IPS-18c (cell line): ENCODE data around the gene CCDC192.
"Not testable (repeated sequence)": the region's sequence is repeated elsewhere in the genome, so short reads cannot be mapped to it uniquely, and the experiment has no call there.

Source experiments
- H3K4me3 ChIP-seq: 2 replicates; pipeline ENCODE4 v1.7.0; 2013; ENCODE audit warnings: low read depth, mild to moderate bottlenecking, low read length, moderate library complexity; ENCODE audit not compliant: insufficient read depth
- H3K9me3 ChIP-seq: one replicate; pipeline ENCODE4 v1.6.1; 2013; ENCODE audit warnings: mild to moderate bottlenecking, low read length, moderate library complexity; ENCODE audit not compliant: control insufficient read depth, insufficient read depth

CCDC192 gene

GRCh38 chr5:127785098-127785927 is 82.1 kb downstream of the CCDC192 start:
- Histone ChIP-seq H3K4me3 (no peak overlapping the region), H3K9me3 (no peaks in the 10 kb centered on the region)

DNA sequence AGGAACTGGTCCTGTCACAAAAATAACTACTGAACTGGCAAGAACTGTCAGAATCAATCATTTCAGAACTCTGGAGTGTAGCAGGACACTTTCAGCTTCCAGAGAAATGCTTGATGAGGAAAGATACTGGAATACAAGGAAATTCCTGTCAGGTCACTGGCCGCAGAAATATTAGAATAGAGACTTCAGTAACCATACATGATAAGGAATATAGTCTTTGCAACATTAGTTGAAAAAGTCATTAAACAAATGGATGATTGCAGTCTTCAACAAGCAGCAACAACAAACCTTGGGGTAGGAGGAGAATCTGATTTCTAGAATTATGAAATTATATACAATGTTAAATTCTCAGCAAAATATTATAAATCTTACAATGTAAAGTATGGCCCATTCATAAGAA is 88.2 kb downstream of the CCDC192 start:
- no peak overlapping the region for H3K4me3 ChIP-seq
- no peaks in the 10 kb centered on the region for H3K9me3 ChIP-seq

DNA sequence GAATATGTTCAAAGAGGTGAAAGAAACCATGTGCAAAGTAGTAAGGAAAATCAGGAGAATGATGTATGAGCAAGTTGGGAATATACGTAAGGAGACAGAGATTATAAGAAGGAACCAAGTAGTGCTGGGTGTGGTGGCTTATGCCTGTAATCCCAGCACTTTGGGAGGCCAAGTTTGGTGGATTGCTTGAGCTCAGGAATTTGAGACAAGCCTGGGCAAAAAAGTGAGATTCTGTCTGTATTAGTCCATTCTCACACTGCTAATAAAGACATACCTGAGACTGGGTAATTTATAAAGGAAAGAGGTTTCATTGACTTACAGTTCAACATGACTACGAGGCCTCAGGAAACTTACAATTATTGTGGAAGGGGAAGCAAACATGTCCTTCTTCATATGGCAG is 88.7 kb downstream of the CCDC192 start:
- not testable (repeated sequence) for H3K4me3 ChIP-seq

GRCh38 chr5:127793052-127793451 is 89.9 kb downstream of the CCDC192 start:
- H3K4me3 ChIP-seq = no peak overlapping the region
- no peaks in the 10 kb centered on the region for H3K9me3 ChIP-seq

More for the DNA sequence above, 88.7 kb downstream of the CCDC192 start:
- H3K9me3 ChIP-seq = not testable (repeated sequence)

DNA sequence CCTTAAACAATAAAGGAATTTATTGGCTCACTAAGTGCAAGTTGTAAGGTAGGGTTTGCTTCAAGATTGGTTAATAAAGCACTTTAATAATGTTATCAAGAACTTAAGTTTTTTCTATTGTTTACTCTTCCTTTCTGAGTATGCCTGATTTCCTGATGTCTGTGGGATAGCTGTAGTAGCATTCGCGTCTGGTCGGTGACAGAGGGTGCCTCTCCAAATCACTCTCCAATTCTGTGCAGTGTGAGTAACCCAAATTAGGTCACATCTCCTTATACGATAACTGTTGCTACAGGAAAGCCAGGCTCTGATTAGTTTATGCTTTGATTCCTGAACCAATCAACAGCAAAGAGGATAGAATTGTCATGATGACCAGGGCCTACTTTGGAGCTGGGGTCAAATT is 90.7 kb downstream of the CCDC192 start:
- Histone ChIP-seq H3K9me3 (no peaks in the 10 kb centered on the region), H3K4me3 (no peak overlapping the region)

DNA sequence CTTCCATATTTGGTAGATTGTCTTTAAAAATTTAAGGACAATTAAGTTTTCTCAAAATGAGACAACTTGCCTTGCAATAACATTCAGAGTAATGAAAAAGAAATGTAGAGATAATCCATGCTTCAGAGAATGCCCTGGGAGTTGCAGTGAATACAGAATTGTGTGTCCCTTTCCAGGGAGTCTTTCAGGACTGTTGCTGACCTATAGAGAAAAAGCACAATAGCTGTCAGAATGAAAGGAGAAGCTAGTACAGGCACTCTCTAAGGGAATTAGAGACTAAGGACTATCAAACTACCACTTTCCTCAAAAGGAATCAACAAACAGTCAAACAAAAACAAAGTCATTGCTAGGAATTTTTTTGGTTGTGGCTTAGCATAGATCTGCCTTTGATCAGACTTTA is 93.0 kb downstream of the CCDC192 start:
- no peak overlapping the region for H3K4me3 ChIP-seq

DNA sequence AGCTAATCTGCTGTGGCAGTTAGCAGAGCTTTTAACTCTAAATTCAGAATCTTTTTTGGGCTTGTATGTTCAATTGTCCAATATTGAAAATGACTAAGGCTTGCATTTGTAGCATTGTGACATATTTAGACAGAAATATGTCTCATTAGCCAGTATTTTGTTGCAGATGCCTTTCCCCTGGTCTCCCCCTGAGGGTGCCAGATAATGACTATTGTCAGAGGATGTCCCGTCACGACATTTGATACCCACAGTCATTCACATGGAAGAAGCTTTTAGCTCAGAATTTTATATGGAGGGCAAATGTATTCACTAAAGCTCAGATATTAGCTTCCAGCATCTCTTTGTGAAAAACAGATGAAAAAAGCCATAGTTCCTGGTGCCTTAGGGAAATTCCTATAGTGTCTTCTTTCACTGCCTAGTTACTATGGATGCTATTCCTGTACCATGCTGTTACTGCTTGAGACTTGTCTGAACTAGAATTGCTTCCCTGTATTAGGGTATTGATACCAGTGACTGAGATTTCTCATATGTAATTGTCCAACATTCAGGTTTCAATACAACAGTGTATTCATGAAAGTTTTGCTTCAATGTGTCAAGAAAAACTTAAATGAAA is 96.2 kb downstream of the CCDC192 start:
- H3K9me3 ChIP-seq = no peaks in the 10 kb centered on the region
- H3K4me3 ChIP-seq = no peak overlapping the region

More for the DNA sequence above, 93.0 kb downstream of the CCDC192 start:
- no peaks in the 10 kb centered on the region for H3K9me3 ChIP-seq

DNA sequence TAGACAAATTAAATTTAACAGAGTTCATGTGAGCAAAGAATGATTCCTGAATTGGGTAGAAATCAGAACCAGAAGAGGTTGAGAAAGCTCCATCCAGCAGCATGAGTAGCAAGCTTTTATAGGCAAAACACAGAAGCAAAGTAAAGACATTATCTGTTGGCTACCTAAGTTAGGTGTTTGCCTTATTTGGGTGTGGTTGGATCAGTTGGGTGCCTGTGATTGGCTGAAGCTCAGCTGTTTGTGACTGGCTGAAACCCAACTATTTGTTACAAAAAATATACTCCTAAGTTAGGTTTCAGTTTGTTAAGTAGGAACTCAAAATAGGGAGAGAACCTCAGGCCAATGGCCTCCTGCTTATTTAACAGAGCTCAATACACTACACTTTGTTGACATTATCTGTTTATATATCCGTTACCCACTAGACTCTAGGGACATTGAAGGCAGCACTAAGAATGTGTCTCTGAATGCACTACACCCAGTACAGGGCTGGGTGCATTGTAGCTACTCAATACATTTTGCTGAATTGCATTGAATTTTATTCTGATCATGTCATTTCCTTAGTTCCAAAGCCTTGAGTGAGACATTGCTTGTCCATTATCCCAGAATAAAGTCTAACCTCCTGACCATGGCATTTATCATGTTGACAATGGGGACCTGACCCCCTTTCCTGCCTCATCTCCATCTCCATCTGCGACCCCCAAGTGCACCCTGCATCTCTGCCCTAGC is 98.7 kb downstream of the CCDC192 start:
- no peak overlapping the region for H3K4me3 ChIP-seq
- no peaks in the 10 kb centered on the region for H3K9me3 ChIP-seq

DNA sequence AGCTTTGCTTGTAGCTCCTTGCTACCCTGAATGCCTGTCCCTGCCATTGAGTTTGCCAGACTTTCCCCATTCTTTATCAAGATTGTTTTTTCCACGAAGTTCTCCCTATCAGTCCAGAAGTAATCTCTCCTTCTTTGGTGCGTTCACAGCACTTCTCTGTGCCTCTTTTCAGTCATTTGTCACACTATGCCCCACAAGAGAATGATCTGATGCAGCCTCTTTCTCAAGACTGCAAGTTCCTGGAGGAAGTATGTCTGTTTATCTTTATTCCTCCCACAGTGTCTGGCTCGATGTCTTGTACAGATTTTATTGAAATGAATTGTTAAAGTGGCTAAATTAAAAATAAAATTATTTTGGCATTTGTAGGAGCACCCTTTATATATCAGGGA is 99.3 kb downstream of the CCDC192 start:
- H3K9me3 ChIP-seq = no peaks in the 10 kb centered on the region
- no peak overlapping the region for H3K4me3 ChIP-seq

- no peaks in the 10 kb centered on the region for H3K9me3 ChIP-seq
- H3K4me3 ChIP-seq = no peak overlapping the region
Measured at GRCh38 chr5:127804886-127805426, 101.8 kb downstream of the CCDC192 start.

DNA sequence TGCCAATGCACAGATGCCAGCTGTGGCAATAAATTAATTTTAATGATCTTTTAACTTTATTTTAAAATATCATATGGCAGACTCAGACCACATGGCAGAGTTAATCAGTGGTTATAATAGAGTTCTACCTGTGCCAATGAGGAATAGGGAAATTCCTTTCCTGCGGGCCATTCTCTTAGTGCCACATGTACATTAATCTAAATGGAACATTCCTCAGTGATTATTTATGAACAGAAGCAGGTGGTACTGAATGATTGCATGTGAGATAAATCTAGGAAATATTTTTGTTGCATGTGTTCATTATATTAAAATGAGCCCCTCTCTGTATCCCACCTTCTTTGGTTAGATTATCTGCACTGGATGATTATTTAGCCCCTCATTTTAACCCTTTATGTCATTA is 102.3 kb downstream of the CCDC192 start:
- Histone ChIP-seq H3K4me3 (no peak overlapping the region), H3K9me3 (no peaks in the 10 kb centered on the region)

DNA sequence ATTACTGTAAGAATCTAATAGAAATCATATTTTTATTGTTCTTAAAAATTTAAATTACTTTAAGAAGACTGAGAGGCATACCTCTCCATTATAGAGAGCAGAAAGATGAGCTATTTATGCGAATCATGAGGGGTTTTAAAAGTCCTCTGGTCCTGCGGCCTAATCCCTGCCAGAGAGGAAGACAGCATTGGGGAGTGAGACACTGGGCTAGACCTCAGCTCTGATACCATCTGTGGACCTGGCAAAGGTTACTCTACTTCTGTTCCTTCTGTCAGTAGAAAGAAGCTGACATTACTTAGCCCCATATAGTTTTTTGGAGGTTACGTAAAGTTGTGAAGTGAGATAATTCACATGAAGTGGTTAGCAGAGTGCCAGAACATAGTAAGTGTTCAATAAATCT is 103.6 kb downstream of the CCDC192 start:
- H3K9me3 ChIP-seq = no peaks in the 10 kb centered on the region

GRCh38 chr5:127809533-127809932 is 106.3 kb downstream of the CCDC192 start:
- Histone ChIP-seq H3K9me3 (no peaks in the 10 kb centered on the region), H3K4me3 (no peak overlapping the region)

More for the DNA sequence above, 103.6 kb downstream of the CCDC192 start:
- H3K4me3 ChIP-seq = no peak overlapping the region

- Histone ChIP-seq H3K4me3 (no peak overlapping the region), H3K9me3 (no peaks in the 10 kb centered on the region)
Measured at GRCh38 chr5:127810017-127810416, 106.8 kb downstream of the CCDC192 start.

DNA sequence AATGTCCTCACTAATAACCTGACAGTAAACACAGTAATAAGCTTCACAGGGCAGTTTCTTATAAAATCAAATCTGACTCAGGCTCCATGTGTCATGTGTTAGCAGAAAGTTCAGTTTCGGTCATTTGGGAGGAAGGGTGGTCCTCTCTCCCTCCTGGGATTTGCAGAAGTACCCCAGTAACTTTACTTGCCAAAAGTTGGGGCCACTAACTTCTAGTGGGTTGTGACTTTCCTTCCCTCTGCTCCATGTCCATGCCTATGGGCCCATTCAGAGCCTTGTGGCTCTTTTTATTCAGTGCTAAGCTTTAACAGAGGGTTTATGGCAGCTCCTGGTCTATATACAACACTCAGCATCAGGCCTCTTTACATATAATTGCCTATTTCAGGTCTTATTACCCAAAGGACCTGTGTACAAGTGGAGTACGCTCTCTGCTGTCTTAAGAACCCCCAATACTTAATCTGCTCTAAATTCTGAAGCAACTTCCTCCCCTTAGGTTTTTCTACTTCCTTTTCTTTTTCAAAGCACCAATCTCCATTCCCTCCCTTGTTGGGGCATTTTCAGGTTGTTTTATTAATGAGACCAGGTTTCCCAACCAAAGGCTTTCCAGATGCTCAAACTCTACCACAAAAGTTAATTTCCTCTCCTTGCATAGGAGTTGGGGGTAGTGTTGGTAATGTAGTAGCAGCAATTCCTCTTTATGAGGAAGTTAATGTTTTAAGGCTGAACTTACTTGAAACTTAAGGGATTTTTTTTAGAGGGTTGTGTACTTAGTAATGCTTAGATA is 107.7 kb downstream of the CCDC192 start:
- H3K9me3 ChIP-seq = no peaks in the 10 kb centered on the region
- H3K4me3 ChIP-seq = no peak overlapping the region

- no peak overlapping the region for H3K4me3 ChIP-seq
Measured at GRCh38 chr5:127812570-127812969, 109.4 kb downstream of the CCDC192 start.

More at GRCh38 chr5:127812570-127812969, 109.4 kb downstream of the CCDC192 start:
- no peaks in the 10 kb centered on the region for H3K9me3 ChIP-seq
